Measurements from ENCODE around the gene SLC25A29.
"Not testable (repeated sequence)": the region's sequence is repeated elsewhere in the genome, so short reads cannot be mapped to it uniquely, and the experiment has no call there.

Gene SLC25A29

GRCh38 chr14:100306101-100306997 lies at the start of gene SLC25A29:
Gene SLC25A29 (minus strand): TSS chr14:100306444. CDS start chr14:100306232, 212 bp downstream.
- DNase-seq: peak; percentile 90

- no peak for DNase-seq
Measured at GRCh38 chr14:100350986-100351385, 44.7 kb upstream of the SLC25A29 start.

GRCh38 chr14:100350276-100350926 lies 44.2 kb upstream of the SLC25A29 start:
- DNase-seq: no peak

- DNase-seq: no peak
Measured at GRCh38 chr14:100348784-100349685, 42.8 kb upstream of the SLC25A29 start.

GRCh38 chr14:100348253-100348729 lies 42.0 kb upstream of the SLC25A29 start:
- DNase-seq: no peak

- no peak for DNase-seq
Measured at GRCh38 chr14:100346306-100347091, 40.3 kb upstream of the SLC25A29 start.

- no peak for DNase-seq
Measured at GRCh38 chr14:100345711-100346110, 39.5 kb upstream of the SLC25A29 start.

GRCh38 chr14:100344657-100345056 lies 38.4 kb upstream of the SLC25A29 start:
- DNase-seq: not testable (repeated sequence)

GRCh38 chr14:100342826-100343225 lies 36.6 kb upstream of the SLC25A29 start:
- DNase-seq: not testable (repeated sequence)

- no peak for DNase-seq
Measured at GRCh38 chr14:100342195-100342594, 36.0 kb upstream of the SLC25A29 start.

- peak; percentile 78 for DNase-seq
Measured at GRCh38 chr14:100341301-100342031, 35.2 kb upstream of the SLC25A29 start.

GRCh38 chr14:100340423-100340813 lies 34.2 kb upstream of the SLC25A29 start:
- DNase-seq: no peak

- no peak for DNase-seq
Measured at GRCh38 chr14:100339766-100340422, 33.6 kb upstream of the SLC25A29 start.

- DNase-seq: no peak
Measured at GRCh38 chr14:100336618-100337530, 30.6 kb upstream of the SLC25A29 start.

- no peak for DNase-seq
Measured at GRCh38 chr14:100334904-100335303, 28.7 kb upstream of the SLC25A29 start.

GRCh38 chr14:100333827-100334226 lies 27.6 kb upstream of the SLC25A29 start:
- DNase-seq: no peak

- DNase-seq: no peak
Measured at GRCh38 chr14:100333311-100333710, 27.1 kb upstream of the SLC25A29 start.

GRCh38 chr14:100332797-100333196 lies 26.6 kb upstream of the SLC25A29 start:
- DNase-seq: no peak

GRCh38 chr14:100332071-100332639 lies 25.9 kb upstream of the SLC25A29 start:
- no peak for DNase-seq

Measured in EL (cell line).